ENCODE data around the gene PHLDB3. TPM values are rescaled to one million over a fixed set of nuclear protein-coding genes. Genes with fewer than 3 reads are reported as not detected.

Gene PHLDB3
- polyA plus RNA-seq, 1 of the 3 experiments (the other 2 are of a cell fraction): 15.6 TPM

DNA sequence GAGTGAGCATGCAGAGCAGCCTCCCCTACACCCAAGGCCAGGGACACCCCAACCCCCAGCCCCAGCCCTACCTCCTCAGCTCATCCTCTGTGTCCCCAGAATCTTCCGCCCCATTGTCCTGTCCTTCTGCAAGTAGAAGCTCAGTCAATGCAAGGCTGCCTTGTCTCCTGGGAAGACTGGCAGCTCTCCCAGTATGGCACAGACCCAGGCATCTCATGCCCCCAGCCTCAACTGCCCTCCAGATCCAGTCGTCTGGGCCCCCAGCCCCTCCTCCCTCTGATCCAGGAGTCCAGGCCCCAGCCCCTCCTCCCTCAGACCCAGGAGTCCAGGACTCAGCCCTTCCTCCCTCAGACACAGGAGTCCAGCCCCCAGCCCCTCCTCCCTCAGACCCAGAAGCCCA lies 41.4 kb upstream of the PHLDB3 start (continued):
- TF ChIP-seq, protein P1, sequence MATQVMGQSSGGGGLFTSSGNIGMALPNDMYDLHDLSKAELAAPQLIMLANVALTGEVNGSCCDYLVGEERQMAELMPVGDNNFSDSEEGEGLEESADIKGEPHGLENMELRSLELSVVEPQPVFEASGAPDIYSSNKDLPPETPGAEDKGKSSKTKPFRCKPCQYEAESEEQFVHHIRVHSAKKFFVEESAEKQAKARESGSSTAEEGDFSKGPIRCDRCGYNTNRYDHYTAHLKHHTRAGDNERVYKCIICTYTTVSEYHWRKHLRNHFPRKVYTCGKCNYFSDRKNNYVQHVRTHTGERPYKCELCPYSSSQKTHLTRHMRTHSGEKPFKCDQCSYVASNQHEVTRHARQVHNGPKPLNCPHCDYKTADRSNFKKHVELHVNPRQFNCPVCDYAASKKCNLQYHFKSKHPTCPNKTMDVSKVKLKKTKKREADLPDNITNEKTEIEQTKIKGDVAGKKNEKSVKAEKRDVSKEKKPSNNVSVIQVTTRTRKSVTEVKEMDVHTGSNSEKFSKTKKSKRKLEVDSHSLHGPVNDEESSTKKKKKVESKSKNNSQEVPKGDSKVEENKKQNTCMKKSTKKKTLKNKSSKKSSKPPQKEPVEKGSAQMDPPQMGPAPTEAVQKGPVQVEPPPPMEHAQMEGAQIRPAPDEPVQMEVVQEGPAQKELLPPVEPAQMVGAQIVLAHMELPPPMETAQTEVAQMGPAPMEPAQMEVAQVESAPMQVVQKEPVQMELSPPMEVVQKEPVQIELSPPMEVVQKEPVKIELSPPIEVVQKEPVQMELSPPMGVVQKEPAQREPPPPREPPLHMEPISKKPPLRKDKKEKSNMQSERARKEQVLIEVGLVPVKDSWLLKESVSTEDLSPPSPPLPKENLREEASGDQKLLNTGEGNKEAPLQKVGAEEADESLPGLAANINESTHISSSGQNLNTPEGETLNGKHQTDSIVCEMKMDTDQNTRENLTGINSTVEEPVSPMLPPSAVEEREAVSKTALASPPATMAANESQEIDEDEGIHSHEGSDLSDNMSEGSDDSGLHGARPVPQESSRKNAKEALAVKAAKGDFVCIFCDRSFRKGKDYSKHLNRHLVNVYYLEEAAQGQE (IDR thresholded peaks at IDR 0.05; ENCODE audit: low read depth, low read length): no peak
- TF ChIP-seq, protein P2, sequence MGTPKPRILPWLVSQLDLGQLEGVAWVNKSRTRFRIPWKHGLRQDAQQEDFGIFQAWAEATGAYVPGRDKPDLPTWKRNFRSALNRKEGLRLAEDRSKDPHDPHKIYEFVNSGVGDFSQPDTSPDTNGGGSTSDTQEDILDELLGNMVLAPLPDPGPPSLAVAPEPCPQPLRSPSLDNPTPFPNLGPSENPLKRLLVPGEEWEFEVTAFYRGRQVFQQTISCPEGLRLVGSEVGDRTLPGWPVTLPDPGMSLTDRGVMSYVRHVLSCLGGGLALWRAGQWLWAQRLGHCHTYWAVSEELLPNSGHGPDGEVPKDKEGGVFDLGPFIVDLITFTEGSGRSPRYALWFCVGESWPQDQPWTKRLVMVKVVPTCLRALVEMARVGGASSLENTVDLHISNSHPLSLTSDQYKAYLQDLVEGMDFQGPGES (IDR thresholded peaks at IDR 0.05; ENCODE audit: low read depth, low read length): no peak
- TF ChIP-seq EZH2phosphoT487 (IDR thresholded peaks at IDR 0.05; ENCODE audit: borderline replicate concordance, low read depth) (no peak), SIN3A (IDR thresholded peaks at IDR 0.05; ENCODE audit: borderline replicate concordance, low read depth, low read length) (no peak), TEAD4 (IDR thresholded peaks at IDR 0.05; ENCODE audit: borderline replicate concordance, insufficient read depth) (no peak), JUND (IDR thresholded peaks at IDR 0.05) (no peak)

DNA sequence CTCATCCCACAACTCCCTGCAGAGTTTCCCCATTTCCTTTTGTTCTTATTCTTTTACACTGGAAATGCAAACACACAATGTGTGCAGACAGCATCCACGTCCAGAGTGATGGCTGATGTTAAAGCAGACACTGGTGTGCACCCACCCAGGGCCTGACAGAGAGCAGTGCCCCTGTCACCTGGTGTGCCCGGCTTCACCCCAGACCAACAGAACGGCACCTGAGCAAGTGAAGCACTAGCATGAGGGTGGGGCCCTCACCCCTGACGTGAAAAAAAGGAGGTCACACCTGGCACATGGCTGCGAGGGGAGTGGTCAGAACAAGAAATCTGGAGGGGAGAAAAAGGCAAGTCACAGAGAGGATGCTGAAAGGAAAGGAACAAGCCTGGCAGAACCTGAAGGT lies 40.7 kb upstream of the PHLDB3 start:
- ChIA-PET CTCF (interaction anchor here (0.6 to 1.1 kb wide), 2 partner anchors 9 to 50 kb away, joined by 3 read pairs; no protein-coding TSS in a partner anchor), POLR2A (no interaction called here)
- Histone ChIP-seq H3K4me1 (ENCODE audit: control insufficient read depth in 1 of 2, insufficient read depth in 2 of 2, low read depth in 1 of 2, low read length in 1 of 2) (no peaks in the 10 kb centered on the region), H3K27ac (ENCODE audit: low read depth in 2 of 2, low read length in 1 of 2) (no peak overlapping the region; a peak in 1 of 4 replicates), H3K9me3 (no peaks in the 10 kb centered on the region), H3K36me3 (replicated peaks in 1 of 2; ENCODE audit: control insufficient read depth in 1 of 2, insufficient read depth in 2 of 2, low read length in 1 of 2) (peaks cover 10 to 29% of the 10 kb centered on the region in 2 experiments), H3F3A (replicated peaks; ENCODE audit: insufficient read depth) (peaks cover 6% of the 10 kb centered on the region), H3K79me2 (ENCODE audit: insufficient read depth) (no peaks in the 10 kb centered on the region), H3K4me3 (ENCODE audit: low read depth in 2 of 2, low read length in 1 of 2) (no peak overlapping the region), H2AFZ (ENCODE audit: low read depth) (no peak overlapping the region), H3K4me2 (no peak overlapping the region), H3K9me2 (no peaks in the 10 kb centered on the region), H3K27me3 (ENCODE audit: insufficient read depth) (no peaks in the 10 kb centered on the region), H4K20me1 (ENCODE audit: insufficient read depth) (no peaks in the 10 kb centered on the region), H3K9ac (no peak overlapping the region)
- WGBS (ENCODE audit: low lambda C conversion rate): 88% methylated on average over 5 of the region's 5 CpGs
- TF ChIP-seq MXI1 (IDR thresholded peaks at IDR 0.05; ENCODE audit: low read depth, low read length) (no peak), EP300 (IDR thresholded peaks at IDR 0.05; ENCODE audit: borderline replicate concordance in 1 of 2, low read depth in 1 of 2, low read length in 1 of 2) (no peak), POLR2AphosphoS5 (IDR thresholded peaks at IDR 0.05; ENCODE audit: low read depth, low read length) (no peak), YY1 (IDR thresholded peaks at IDR 0.05; ENCODE audit: low read depth) (no peak), NFIC (IDR thresholded peaks at IDR 0.05; ENCODE audit: borderline replicate concordance) (no peak), TEAD4 (IDR thresholded peaks at IDR 0.05; ENCODE audit: borderline replicate concordance, insufficient read depth) (no peak), SMC3 (IDR thresholded peaks at IDR 0.05; ENCODE audit: low read depth, low read length) (no peak)
- TF ChIP-seq, protein P3, sequence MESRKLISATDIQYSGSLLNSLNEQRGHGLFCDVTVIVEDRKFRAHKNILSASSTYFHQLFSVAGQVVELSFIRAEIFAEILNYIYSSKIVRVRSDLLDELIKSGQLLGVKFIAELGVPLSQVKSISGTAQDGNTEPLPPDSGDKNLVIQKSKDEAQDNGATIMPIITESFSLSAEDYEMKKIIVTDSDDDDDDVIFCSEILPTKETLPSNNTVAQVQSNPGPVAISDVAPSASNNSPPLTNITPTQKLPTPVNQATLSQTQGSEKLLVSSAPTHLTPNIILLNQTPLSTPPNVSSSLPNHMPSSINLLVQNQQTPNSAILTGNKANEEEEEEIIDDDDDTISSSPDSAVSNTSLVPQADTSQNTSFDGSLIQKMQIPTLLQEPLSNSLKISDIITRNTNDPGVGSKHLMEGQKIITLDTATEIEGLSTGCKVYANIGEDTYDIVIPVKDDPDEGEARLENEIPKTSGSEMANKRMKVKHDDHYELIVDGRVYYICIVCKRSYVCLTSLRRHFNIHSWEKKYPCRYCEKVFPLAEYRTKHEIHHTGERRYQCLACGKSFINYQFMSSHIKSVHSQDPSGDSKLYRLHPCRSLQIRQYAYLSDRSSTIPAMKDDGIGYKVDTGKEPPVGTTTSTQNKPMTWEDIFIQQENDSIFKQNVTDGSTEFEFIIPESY (IDR thresholded peaks at IDR 0.05; ENCODE audit: borderline replicate concordance, low read depth): no peak
- TF ChIP-seq, protein P4, sequence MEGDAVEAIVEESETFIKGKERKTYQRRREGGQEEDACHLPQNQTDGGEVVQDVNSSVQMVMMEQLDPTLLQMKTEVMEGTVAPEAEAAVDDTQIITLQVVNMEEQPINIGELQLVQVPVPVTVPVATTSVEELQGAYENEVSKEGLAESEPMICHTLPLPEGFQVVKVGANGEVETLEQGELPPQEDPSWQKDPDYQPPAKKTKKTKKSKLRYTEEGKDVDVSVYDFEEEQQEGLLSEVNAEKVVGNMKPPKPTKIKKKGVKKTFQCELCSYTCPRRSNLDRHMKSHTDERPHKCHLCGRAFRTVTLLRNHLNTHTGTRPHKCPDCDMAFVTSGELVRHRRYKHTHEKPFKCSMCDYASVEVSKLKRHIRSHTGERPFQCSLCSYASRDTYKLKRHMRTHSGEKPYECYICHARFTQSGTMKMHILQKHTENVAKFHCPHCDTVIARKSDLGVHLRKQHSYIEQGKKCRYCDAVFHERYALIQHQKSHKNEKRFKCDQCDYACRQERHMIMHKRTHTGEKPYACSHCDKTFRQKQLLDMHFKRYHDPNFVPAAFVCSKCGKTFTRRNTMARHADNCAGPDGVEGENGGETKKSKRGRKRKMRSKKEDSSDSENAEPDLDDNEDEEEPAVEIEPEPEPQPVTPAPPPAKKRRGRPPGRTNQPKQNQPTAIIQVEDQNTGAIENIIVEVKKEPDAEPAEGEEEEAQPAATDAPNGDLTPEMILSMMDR (IDR thresholded peaks at IDR 0.05): no peak
- DNase-seq: no peak

Measured in SK-N-SH (cell line).